Type B pancreatic cell (in vitro differentiated cells): Measurements from ENCODE around the gene AMN. TPM values are rescaled to one million over a fixed set of nuclear protein-coding genes. Genes with fewer than 3 reads are reported as not detected.

Experiments
- DNase-seq: peaks from one replicate; pipeline ENCODE4 v3.0.0; 2021; ENCODE audit warnings: mixed read lengths; ENCODE audit not compliant: unreplicated experiment; ENCODE audit errors: extremely low spot score
- H3K27ac Mint-ChIP-seq: 2 replicates; pipeline ENCODE4 v1.8.0; 2021; ENCODE audit warnings: mild to moderate bottlenecking, mixed read lengths
- H3K27me3 Mint-ChIP-seq: 2 replicates; pipeline ENCODE4 v1.8.0; 2021; ENCODE audit warnings: mixed read lengths
- H3K36me3 Mint-ChIP-seq: 2 replicates; pipeline ENCODE4 v1.8.0; 2021; ENCODE audit warnings: mixed read lengths
- H3K4me1 Mint-ChIP-seq: one replicate; pipeline ENCODE4 v1.8.0; 2021; ENCODE audit warnings: mixed read lengths; ENCODE audit not compliant: unreplicated experiment
- H3K4me3 Mint-ChIP-seq: 2 replicates; pipeline ENCODE4 v1.8.0; 2021; ENCODE audit warnings: mild to moderate bottlenecking, mixed read lengths
- H3K9me3 Mint-ChIP-seq: 2 replicates; pipeline ENCODE4 v1.8.0; 2021; ENCODE audit warnings: mixed read lengths
- CTCF ChIP-seq: fragments of 200-600 bp; sonication (generic); conservative IDR thresholded peaks from 2 replicates; pipeline ENCODE4 v1.5.0; 2021; ENCODE audit warnings: antibody characterized with exemption, mild to moderate bottlenecking
- total RNA-seq: library from RNA; stranded (reverse); gene quantifications from 2 replicates; pipeline ENCODE4 v1.2.1, GENCODE V29; 2021; ENCODE audit warnings: low replicate concordance

The AMN gene
- total RNA-seq, 1 donor from 2014 or later: 18.3 TPM

- no peaks in the 10 kb centered on the region for H3K27me3 Mint-ChIP-seq
- no peak overlapping the region for H3K4me3 Mint-ChIP-seq
- peaks cover 14% of the 10 kb centered on the region for H3K36me3 Mint-ChIP-seq
- H3K9me3 Mint-ChIP-seq: no peaks in the 10 kb centered on the region
- no peak for TF ChIP-seq CTCF
- no peak for DNase-seq
- no peak overlapping the region for H3K27ac Mint-ChIP-seq
- no peaks in the 10 kb centered on the region for H3K4me1 Mint-ChIP-seq
Measured at GRCh38 chr14:102878970-102879460, 43.4 kb upstream of the AMN start.

- no peaks in the 10 kb centered on the region for H3K27me3 Mint-ChIP-seq
- no peak overlapping the region for H3K27ac Mint-ChIP-seq
- no peaks in the 10 kb centered on the region for H3K4me1 Mint-ChIP-seq
- no peak overlapping the region for H3K4me3 Mint-ChIP-seq
- no peak for TF ChIP-seq CTCF
- DNase-seq: no peak
- H3K36me3 Mint-ChIP-seq: peaks cover 6% of the 10 kb centered on the region
- H3K9me3 Mint-ChIP-seq: no peaks in the 10 kb centered on the region
Measured at GRCh38 chr14:102882226-102882906, 40.1 kb upstream of the AMN start.

GRCh38 chr14:102883089-102883541 lies 39.3 kb upstream of the AMN start:
- H3K27me3 Mint-ChIP-seq: no peaks in the 10 kb centered on the region

GRCh38 chr14:102883554-102883953 lies 38.9 kb upstream of the AMN start:
- no peaks in the 10 kb centered on the region for H3K27me3 Mint-ChIP-seq
- no peaks in the 10 kb centered on the region for H3K9me3 Mint-ChIP-seq
- peak overlapping the region; percentile 52 for H3K27ac Mint-ChIP-seq

More at GRCh38 chr14:102883089-102883541, 39.3 kb upstream of the AMN start:
- Mint-ChIP-seq H3K27ac (peak overlapping the region; percentile 52), H3K4me1 (no peaks in the 10 kb centered on the region), H3K9me3 (no peaks in the 10 kb centered on the region), H3K36me3 (peaks cover 6% of the 10 kb centered on the region), H3K4me3 (no peak overlapping the region)
- no peak for DNase-seq
- no peak for TF ChIP-seq CTCF

GRCh38 chr14:102885737-102886447 lies 36.6 kb upstream of the AMN start:
- no peaks in the 10 kb centered on the region for H3K9me3 Mint-ChIP-seq
- H3K4me3 Mint-ChIP-seq: no peak overlapping the region
- H3K36me3 Mint-ChIP-seq: no peaks in the 10 kb centered on the region
- TF ChIP-seq CTCF: no peak
- no peaks in the 10 kb centered on the region for H3K4me1 Mint-ChIP-seq
- no peak for DNase-seq
- H3K27me3 Mint-ChIP-seq: no peaks in the 10 kb centered on the region
- no peak overlapping the region for H3K27ac Mint-ChIP-seq

More at GRCh38 chr14:102883554-102883953, 38.9 kb upstream of the AMN start:
- Mint-ChIP-seq H3K4me1 (no peaks in the 10 kb centered on the region), H3K4me3 (no peak overlapping the region), H3K36me3 (peaks cover 6% of the 10 kb centered on the region)
- no peak for TF ChIP-seq CTCF
- DNase-seq: no peak
